Fibroblast of lung (primary cell): ENCODE results near the gene FZD8. TPM values are rescaled to one million over a fixed set of nuclear protein-coding genes. Genes with fewer than 3 reads are reported as not detected.
A peak's percentile ranks its signal among the peaks of the same experiment; 100 is the strongest.

Experiments used
- DNase-seq, 2 donors: peaks; one replicate each; pipeline versions ENCODE4 v3.0.0 to v3.0.0-alpha.2; 2010; ENCODE audit warnings: low read depth in 2 of 2
- H2AFZ ChIP-seq: 2 replicates; pipeline ENCODE4 v1.5.1; 2012; ENCODE audit warnings: low read length, control low read depth, inconsistent platforms
- H3K27ac ChIP-seq: 2 replicates; pipeline ENCODE4 v1.5.1; 2011; ENCODE audit warnings: low read length, control low read depth; ENCODE audit not compliant: insufficient read depth
- H3K27me3 ChIP-seq: 2 replicates; pipeline ENCODE4 v1.5.1; 2011; ENCODE audit warnings: mild to moderate bottlenecking, low read length; ENCODE audit not compliant: control insufficient read depth, insufficient read depth
- H3K36me3 ChIP-seq: 2 replicates; pipeline ENCODE4 v1.5.1; 2011; ENCODE audit warnings: low read length; ENCODE audit not compliant: control insufficient read depth, insufficient read depth
- H3K4me1 ChIP-seq: 2 replicates; pipeline ENCODE4 v1.5.1; 2011; ENCODE audit warnings: low read length; ENCODE audit not compliant: control insufficient read depth, insufficient read depth; ENCODE audit errors: extremely low read depth
- H3K4me2 ChIP-seq: 2 replicates; pipeline ENCODE4 v1.5.1; 2011; ENCODE audit warnings: low read length, control low read depth; ENCODE audit not compliant: insufficient read depth; ENCODE audit errors: extremely low read depth
- H3K4me3 ChIP-seq, 4 experiments: fragments of 200-600 bp in 1 of 4; sonication (generic) in 1 of 4; replicated peaks in 1 of 4; 2 replicates each; pipeline ENCODE4 v1.5.1; 2011 to 2016; ENCODE audit warnings: low read length in 4 of 4, low read depth in 3 of 4, mild to moderate bottlenecking in 3 of 4, control low read depth in 2 of 4, inconsistent platforms in 1 of 4, mixed read lengths in 1 of 4; ENCODE audit not compliant: insufficient read depth in 1 of 4; ENCODE audit errors: control extremely low read depth in 1 of 4
- H3K79me2 ChIP-seq: 2 replicates; pipeline ENCODE4 v1.5.1; 2012; ENCODE audit warnings: mild to moderate bottlenecking, low read length, inconsistent platforms; ENCODE audit not compliant: control insufficient read depth, insufficient read depth
- H3K9ac ChIP-seq: 2 replicates; pipeline ENCODE4 v1.5.1; 2011; ENCODE audit warnings: mild to moderate bottlenecking, low read length, control low read depth; ENCODE audit not compliant: insufficient read depth
- H3K9me3 ChIP-seq: 2 replicates; pipeline ENCODE4 v1.5.1; 2012; ENCODE audit warnings: low read depth, low read length; ENCODE audit not compliant: control insufficient read depth, insufficient read depth
- H4K20me1 ChIP-seq: 2 replicates; pipeline ENCODE4 v1.5.1; 2011; ENCODE audit warnings: low read length; ENCODE audit not compliant: control insufficient read depth, insufficient read depth; ENCODE audit errors: extremely low read depth
- CTCF ChIP-seq, 2 donors: IDR thresholded peaks in 1 of 2; conservative IDR thresholded peaks in 1 of 2; 1 replicate in 1 of 2; 2 replicates in 1 of 2; pipeline ENCODE4 v1.5.1; 2011 to 2012; ENCODE audit warnings: low read length in 2 of 2, control low read depth in 1 of 2, inconsistent platforms in 1 of 2, low read depth in 1 of 2, mild to moderate bottlenecking in 1 of 2
- EZH2 ChIP-seq: IDR thresholded peaks from 2 replicates; pipeline ENCODE4 v1.5.1; 2012; ENCODE audit warnings: low read length, control low read depth, mild to moderate bottlenecking; ENCODE audit errors: missing control alignments
- polyA plus RNA-seq, 2 donors: library from polyadenylated mRNA; depleted of rRNA in 1 of 2; stranded (reverse) in 1 of 2; unstranded in 1 of 2; fragments of >200 nt; gene quantifications; 2 replicates each; pipeline ENCODE4 v1.2.1, GENCODE V29; 2011 to 2012; ENCODE audit warnings: missing spikeins in 1 of 2
- total RNA-seq: library from RNA; depleted of rRNA; stranded (reverse); fragments of >200 nt; gene quantifications from 2 replicates; pipeline ENCODE4 v1.2.1, GENCODE V29; 2014

The FZD8 gene
- total and polyA plus RNA-seq, 2 donors (not counting 1 experiment from before 2014, with no cell fraction given): 0.12 to 0.66 TPM

DNA sequence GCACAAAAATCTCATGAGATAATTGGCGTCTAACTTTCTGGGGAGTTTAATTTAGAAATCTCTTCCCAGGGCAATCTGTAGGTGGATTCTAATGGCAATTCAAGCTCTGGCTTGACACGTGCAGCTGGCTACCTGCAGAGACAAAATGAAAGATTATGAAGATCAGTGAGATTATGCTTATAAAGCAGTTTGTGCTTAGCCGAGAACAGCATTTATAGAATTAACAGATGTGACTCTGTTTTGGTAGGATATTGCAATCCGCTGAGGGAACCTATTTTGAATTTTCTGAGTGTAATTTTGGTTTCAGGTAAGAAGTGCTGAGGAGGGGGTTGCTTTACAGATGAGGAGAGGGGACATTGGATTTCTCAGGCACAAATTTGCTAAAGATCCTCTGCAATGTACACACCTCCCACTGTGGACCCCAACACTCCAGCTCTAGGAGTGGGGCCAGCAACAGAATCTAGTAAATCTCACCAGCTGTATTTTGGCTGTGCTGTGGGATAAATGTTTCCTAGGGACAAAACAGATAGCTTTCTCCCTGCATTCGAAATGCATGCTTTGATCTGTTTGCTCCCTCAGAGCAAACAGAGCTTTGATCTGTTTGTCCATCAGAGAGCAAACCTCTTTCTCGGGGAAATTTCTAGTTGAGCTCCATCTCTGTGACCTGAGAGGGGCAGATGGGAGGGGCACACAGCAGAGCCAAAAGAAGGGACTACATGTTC is 29.6 kb downstream of the FZD8 start:
- no peaks in the 10 kb centered on the region for H4K20me1 ChIP-seq
- H3K27me3 ChIP-seq: no peaks in the 10 kb centered on the region
- H3K79me2 ChIP-seq: no peaks in the 10 kb centered on the region
- H3K27ac ChIP-seq: no peak overlapping the region
- H3K9ac ChIP-seq: no peak overlapping the region
- TF ChIP-seq CTCF (conservative IDR thresholded peaks at IDR 0.05 in 1 of 2, IDR thresholded peaks at IDR 0.05 in 1 of 2; ENCODE audit: low read depth in 1 of 2, low read length in 2 of 2) (no peak), EZH2 (no peak)
- H3K4me1 ChIP-seq: no peaks in the 10 kb centered on the region
- no peak for DNase-seq
- no peaks in the 10 kb centered on the region for H3K9me3 ChIP-seq
- H3K4me2 ChIP-seq: no peak overlapping the region
- no peaks in the 10 kb centered on the region for H3K36me3 ChIP-seq
- no peak overlapping the region for H2AFZ ChIP-seq
- H3K4me3 ChIP-seq: no peak overlapping the region

- H3K79me2 ChIP-seq: no peaks in the 10 kb centered on the region
- no peak for TF ChIP-seq CTCF (conservative IDR thresholded peaks at IDR 0.05 in 1 of 2, IDR thresholded peaks at IDR 0.05 in 1 of 2; ENCODE audit: low read depth in 1 of 2, low read length in 2 of 2)
- TF ChIP-seq EZH2: no peak
- no peak overlapping the region for H3K4me3 ChIP-seq
Observed at GRCh38 chr10:35611750-35612149, 30.3 kb downstream of the FZD8 start.

GRCh38 chr10:35608328-35608672 is 33.8 kb downstream of the FZD8 start:
- Histone ChIP-seq H2AFZ (no peak overlapping the region), H3K4me3 (peak overlapping the region in 1 of 4 experiments; percentile 51), H3K27me3 (peaks cover 11% of the 10 kb centered on the region), H3K4me2 (peak overlapping the region; percentile 76), H3K9ac (no peak overlapping the region), H4K20me1 (no peaks in the 10 kb centered on the region), H3K9me3 (no peaks in the 10 kb centered on the region), H3K79me2 (no peaks in the 10 kb centered on the region), H3K27ac (no peak overlapping the region), H3K4me1 (peaks cover 2% of the 10 kb centered on the region), H3K36me3 (no peaks in the 10 kb centered on the region)
- no peak for TF ChIP-seq EZH2
- TF ChIP-seq CTCF (conservative IDR thresholded peaks at IDR 0.05 in 1 of 2, IDR thresholded peaks at IDR 0.05 in 1 of 2; ENCODE audit: low read depth in 1 of 2, low read length in 2 of 2): no peak
- no peak for DNase-seq

More at GRCh38 chr10:35611750-35612149, 30.3 kb downstream of the FZD8 start:
- no peak overlapping the region for H2AFZ ChIP-seq
- no peaks in the 10 kb centered on the region for H4K20me1 ChIP-seq
- H3K4me2 ChIP-seq: no peak overlapping the region
- H3K4me1 ChIP-seq: peaks cover 2% of the 10 kb centered on the region
- no peaks in the 10 kb centered on the region for H3K36me3 ChIP-seq
- H3K9ac ChIP-seq: no peak overlapping the region
- no peaks in the 10 kb centered on the region for H3K9me3 ChIP-seq
- no peak for DNase-seq
- peaks cover 3% of the 10 kb centered on the region for H3K27me3 ChIP-seq
- no peak overlapping the region for H3K27ac ChIP-seq
